GM19438 (cell line): ENCODE data around the gene ZFYVE19.
"Not testable (repeated sequence)": the region's sequence is repeated elsewhere in the genome, so short reads cannot be mapped to it uniquely, and the experiment has no call there.

Experiments
- ATAC-seq: cut with Tn5 transposase; IDR thresholded peaks from one replicate; pipeline ENCODE4 v1.9.1; 2021; ENCODE audit warnings: low read depth; ENCODE audit not compliant: unreplicated experiment

The ZFYVE19 gene

GRCh38 chr15:40844696-40845030, 37.8 kb downstream of the ZFYVE19 start:
- ATAC-seq = no peak

GRCh38 chr15:40845036-40845435, 38.1 kb downstream of the ZFYVE19 start:
- no peak for ATAC-seq

- ATAC-seq = no peak
Measured at GRCh38 chr15:40845511-40846284, 38.8 kb downstream of the ZFYVE19 start.

- no peak for ATAC-seq
Measured at GRCh38 chr15:40846841-40847222, 39.9 kb downstream of the ZFYVE19 start.

- ATAC-seq = peak; percentile 81
Measured at GRCh38 chr15:40847223-40847961, 40.5 kb downstream of the ZFYVE19 start.

GRCh38 chr15:40850576-40851112, 43.8 kb downstream of the ZFYVE19 start:
- ATAC-seq = no peak

- no peak for ATAC-seq
Measured at GRCh38 chr15:40852529-40852928, 45.6 kb downstream of the ZFYVE19 start.

- no peak for ATAC-seq
Measured at GRCh38 chr15:40853241-40853890, 46.5 kb downstream of the ZFYVE19 start.

GRCh38 chr15:40854161-40854560, 47.3 kb downstream of the ZFYVE19 start:
- ATAC-seq = no peak

- no peak for ATAC-seq
Measured at GRCh38 chr15:40855706-40856234, 48.9 kb downstream of the ZFYVE19 start.

GRCh38 chr15:40856746-40857145, 49.9 kb downstream of the ZFYVE19 start:
- no peak for ATAC-seq

- ATAC-seq = no peak
Measured at GRCh38 chr15:40857601-40858341, 50.9 kb downstream of the ZFYVE19 start.

GRCh38 chr15:40858706-40859105, 51.8 kb downstream of the ZFYVE19 start:
- ATAC-seq = no peak

- peak; percentile 58 for ATAC-seq
Measured at GRCh38 chr15:40859206-40859851, 52.4 kb downstream of the ZFYVE19 start.

- not testable (repeated sequence) for ATAC-seq
Measured at GRCh38 chr15:40861147-40861546, 54.3 kb downstream of the ZFYVE19 start.

GRCh38 chr15:40863660-40864270, 56.9 kb downstream of the ZFYVE19 start:
- ATAC-seq = no peak
